ENCODE results near the gene RHOC.

The RHOC gene

GRCh38 chr1:112701227-112702066 lies 5.5 kb downstream of the RHOC start:
- no peak for DNase-seq (ENCODE audit: low read depth in 2 of 2)

- DNase-seq (ENCODE audit: low read depth in 2 of 2) = peak; percentile 50 to 53
These were observed 6.4 kb downstream of the RHOC start for GRCh38 chr1:112700290-112701226.

GRCh38 chr1:112699425-112700144 lies 7.3 kb downstream of the RHOC start:
- DNase-seq (ENCODE audit: low read depth in 2 of 2) = no peak

- no peak for DNase-seq (ENCODE audit: low read depth in 2 of 2)
These were observed 8.3 kb downstream of the RHOC start for GRCh38 chr1:112698366-112699310.

- DNase-seq (ENCODE audit: low read depth in 2 of 2) = no peak
These were observed 9.1 kb downstream of the RHOC start for GRCh38 chr1:112697781-112698201.

- DNase-seq (ENCODE audit: low read depth in 2 of 2) = no peak
These were observed 10.2 kb downstream of the RHOC start for GRCh38 chr1:112696578-112697314.

GRCh38 chr1:112695276-112695675 lies 11.7 kb downstream of the RHOC start:
- no peak for DNase-seq (ENCODE audit: low read depth in 2 of 2)

GRCh38 chr1:112694363-112694929 lies 12.5 kb downstream of the RHOC start:
- DNase-seq (ENCODE audit: low read depth in 2 of 2) = no peak

- no peak for DNase-seq (ENCODE audit: low read depth in 2 of 2)
These were observed 13.1 kb downstream of the RHOC start for GRCh38 chr1:112693821-112694220.

GRCh38 chr1:112692681-112693080 lies 14.2 kb downstream of the RHOC start:
- no peak for DNase-seq (ENCODE audit: low read depth in 2 of 2)

- DNase-seq (ENCODE audit: low read depth in 2 of 2) = no peak
These were observed 17.1 kb downstream of the RHOC start for GRCh38 chr1:112689842-112690237.

- no peak for DNase-seq (ENCODE audit: low read depth in 2 of 2)
These were observed 17.6 kb downstream of the RHOC start for GRCh38 chr1:112689196-112689841.

GRCh38 chr1:112688781-112689193 lies 18.1 kb downstream of the RHOC start:
- no peak for DNase-seq (ENCODE audit: low read depth in 2 of 2)

- DNase-seq (ENCODE audit: low read depth in 2 of 2) = no peak
These were observed 19.0 kb downstream of the RHOC start for GRCh38 chr1:112687785-112688496.

GRCh38 chr1:112687361-112687760 lies 19.6 kb downstream of the RHOC start:
- DNase-seq (ENCODE audit: low read depth in 2 of 2) = no peak

- DNase-seq (ENCODE audit: low read depth in 2 of 2) = no peak
These were observed 20.1 kb downstream of the RHOC start for GRCh38 chr1:112686835-112687234.

GRCh38 chr1:112686417-112686816 lies 20.5 kb downstream of the RHOC start:
- no peak for DNase-seq (ENCODE audit: low read depth in 2 of 2)

GRCh38 chr1:112685913-112686312 lies 21.0 kb downstream of the RHOC start:
- DNase-seq (ENCODE audit: low read depth in 2 of 2) = no peak

- no peak for DNase-seq (ENCODE audit: low read depth in 2 of 2)
These were observed 28.3 kb downstream of the RHOC start for GRCh38 chr1:112678605-112679004.

All from stimulated activated CD8-positive, alpha-beta memory T cell treated with anti-CD3 and anti-CD28 coated beads, Interleukin-2, amount 100 ng/mL, for 1 hour (primary cell).